HG02678 (cell line): Measurements from ENCODE around the gene ACCSL.

ENCODE experiments used
- ATAC-seq: cut with Tn5 transposase; IDR thresholded peaks from one replicate; pipeline ENCODE4 v1.9.1; 2021; ENCODE audit warnings: mild to moderate bottlenecking, moderate library complexity; ENCODE audit not compliant: unreplicated experiment

Gene ACCSL

DNA sequence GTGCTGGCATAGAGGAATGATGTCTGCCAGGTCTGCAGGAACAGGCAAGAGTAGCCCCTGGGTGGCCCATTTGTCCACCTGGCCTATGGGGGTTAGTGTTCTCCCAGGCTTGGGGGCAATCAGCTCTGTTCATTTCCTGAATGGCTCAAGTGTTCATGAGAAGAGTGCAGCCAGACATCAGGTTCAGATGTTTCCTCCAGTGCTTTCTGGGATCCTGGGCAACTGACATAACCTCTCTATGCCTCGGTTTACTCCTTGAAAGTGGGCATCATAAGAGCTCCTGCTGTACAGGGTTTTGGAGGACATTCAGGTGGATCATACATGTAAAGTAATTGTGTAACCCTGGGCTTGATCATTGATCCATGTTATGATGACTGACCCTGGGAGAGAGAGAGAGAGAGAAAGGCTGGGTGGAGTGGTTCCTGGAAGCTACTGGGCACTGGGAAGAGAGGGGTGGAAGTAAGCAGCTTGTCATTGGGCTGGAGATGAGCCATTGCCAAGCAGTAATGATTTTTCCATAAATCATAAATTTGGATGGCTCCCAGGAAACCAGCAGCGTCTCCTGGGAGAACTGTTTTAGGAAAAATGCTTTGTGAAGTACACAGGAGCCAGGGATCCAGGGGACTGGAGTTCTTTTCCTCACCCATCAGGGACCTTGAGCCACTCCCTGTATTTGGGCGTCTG, 30.2 kb upstream of the ACCSL start:
- ATAC-seq, result no peak

DNA sequence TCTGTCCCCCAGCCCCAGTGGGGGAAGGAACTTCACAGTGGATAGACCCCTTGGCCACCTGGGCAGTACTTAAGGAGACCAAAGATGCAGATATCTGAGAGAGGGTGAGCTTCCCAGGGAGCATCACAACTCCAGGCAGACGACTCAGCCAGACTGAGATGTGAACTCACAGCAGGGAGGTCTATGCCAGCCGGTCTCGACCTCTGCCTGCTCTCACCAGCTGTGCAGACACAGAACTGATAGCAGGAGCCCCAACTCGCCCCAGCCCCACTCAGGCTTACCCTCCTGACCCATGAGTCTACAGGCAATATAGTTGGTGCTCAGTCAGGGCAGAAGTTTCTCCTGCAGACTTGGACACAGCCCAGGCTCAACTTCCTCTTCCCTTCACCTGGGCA, 29.7 kb upstream of the ACCSL start:
- ATAC-seq, result no peak

- ATAC-seq, result no peak
Measured at GRCh38 chr11:44018829-44019228, 29.0 kb upstream of the ACCSL start.

GRCh38 chr11:44024977-44025376, 22.8 kb upstream of the ACCSL start:
- no peak for ATAC-seq

- no peak for ATAC-seq
Measured at GRCh38 chr11:44025727-44026126, 22.1 kb upstream of the ACCSL start.

- ATAC-seq, result no peak
Measured at GRCh38 chr11:44028401-44028800, 19.4 kb upstream of the ACCSL start.

DNA sequence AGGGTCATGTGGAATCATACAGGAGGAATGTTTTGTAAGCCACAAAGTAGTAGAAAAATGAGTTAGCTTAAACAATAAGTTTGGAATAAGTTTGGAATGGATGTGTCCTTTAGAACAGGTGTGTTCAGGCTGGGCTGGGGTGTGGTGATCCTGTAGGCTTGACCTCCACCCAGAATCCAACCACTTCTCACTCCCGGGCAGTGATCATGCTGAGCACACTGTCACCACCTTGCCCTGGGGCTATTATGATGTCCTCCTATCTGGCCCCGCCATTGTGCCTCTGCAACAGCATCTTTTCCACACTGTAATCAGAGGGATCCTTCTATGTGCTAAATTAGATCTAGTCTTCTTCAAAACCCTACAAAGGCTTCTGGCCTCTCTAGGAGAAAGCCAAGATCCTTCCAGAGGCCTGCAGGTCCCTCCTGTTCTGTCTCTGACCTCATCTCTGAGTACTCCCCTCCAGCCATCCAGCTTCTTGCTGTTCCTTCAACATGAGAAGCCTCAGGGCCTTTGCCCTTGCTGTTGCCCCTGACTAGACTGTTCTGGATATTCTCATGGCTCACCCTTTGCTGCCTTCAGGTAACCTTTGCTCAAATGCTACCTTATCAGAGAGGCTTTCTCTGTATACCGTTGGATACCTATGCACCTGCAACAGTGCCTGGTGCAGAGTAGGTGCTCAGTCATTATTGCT, 18.8 kb upstream of the ACCSL start:
- no peak for ATAC-seq

DNA sequence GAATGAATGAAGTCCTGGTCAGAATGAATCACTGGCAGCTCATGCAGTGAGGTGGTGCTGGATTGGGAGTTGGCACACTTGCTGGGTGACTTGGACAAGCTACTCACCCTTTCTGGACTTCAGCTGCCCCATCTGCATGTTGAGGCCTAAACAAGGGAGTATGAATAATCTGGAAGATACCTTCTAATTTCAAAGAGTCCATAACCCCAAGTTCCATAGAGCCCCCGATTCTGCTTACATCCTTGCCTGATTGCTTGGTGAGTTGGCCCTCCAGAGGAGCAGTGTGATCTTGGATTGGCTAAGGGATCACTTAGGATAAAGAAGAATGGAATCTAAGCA, 18.3 kb upstream of the ACCSL start:
- no peak for ATAC-seq

DNA sequence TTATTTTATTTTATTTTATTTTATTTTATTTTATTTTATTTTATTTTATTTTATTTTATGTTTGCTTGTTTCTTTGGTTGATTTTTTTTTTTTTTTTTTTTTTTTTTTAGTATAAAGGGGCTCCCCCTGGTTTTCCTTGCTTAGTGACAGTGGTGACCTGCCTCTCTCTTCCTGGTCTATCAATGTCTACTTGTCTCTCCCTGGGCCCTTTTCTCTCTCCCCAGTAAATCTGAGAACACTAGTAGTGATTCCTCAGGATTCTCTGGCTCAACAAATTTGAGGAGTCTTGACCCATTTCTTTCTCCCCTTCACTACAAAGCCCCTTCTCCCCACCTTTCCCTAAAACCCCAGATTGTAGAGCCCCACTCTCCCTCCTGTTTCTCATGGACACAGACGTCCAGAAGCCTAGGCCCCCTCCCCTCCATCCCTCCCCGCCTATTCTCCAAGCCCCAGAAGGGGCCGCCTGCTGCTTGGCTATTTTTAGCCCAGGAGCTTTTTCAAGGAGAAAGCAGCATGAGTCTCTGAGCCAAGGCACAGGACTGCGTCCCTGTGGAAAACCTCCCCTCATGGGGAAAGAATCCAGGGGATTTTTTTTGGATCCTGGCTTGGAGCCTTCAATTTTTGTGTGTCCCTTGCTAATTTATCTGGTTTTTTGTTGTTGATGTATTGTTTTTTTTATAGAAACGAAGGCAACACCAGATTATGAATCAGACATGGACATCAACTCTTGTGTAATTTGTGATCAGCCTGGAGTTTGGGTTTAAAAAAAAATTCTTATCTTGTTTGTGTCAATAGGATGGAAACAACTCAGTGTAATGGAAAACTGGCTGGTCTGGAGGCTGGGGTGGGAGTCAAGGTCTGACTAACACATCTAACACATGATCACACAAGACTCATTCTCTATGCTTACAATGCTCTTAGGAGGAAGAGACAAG, 17.5 kb upstream of the ACCSL start:
- ATAC-seq, result no peak

DNA sequence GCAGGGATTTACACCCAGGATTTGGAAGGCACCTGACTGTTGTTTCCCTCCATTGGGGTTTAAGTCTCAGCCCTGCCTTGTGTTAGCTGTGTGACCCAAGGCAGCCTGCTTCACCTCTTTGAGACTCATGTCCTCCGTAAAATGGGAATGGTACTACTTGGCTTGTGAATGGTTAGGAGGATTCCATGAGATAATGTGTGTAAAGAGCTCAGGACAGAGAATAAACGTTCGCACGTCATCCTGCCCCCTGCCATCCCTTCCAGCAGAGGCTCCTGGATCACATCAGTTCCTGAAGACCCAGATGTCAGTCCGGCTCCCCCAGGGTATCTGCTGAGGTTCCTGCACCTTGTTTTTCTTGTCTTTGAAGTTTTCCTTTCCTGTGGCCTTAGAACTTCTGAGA, 16.8 kb upstream of the ACCSL start:
- no peak for ATAC-seq

DNA sequence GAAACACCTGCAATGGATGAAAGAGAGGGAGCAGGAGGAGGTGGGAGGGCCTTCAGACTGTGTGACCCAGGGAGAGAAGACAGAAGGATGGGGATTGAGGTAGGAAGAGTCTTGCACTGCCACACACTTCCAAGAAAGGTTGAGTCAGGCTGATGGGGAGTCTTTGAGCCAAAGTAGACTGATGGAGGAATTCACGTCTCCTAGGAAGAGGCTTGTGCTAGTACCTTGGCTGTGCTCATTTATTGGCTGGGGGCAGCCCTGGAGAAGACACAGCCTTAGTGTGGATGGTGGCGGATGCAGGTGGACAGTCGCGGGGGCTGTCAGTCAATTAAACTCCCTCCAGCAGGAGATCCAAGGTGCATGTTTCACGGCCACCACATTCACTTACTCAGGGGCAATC, 16.2 kb upstream of the ACCSL start:
- ATAC-seq, result no peak

DNA sequence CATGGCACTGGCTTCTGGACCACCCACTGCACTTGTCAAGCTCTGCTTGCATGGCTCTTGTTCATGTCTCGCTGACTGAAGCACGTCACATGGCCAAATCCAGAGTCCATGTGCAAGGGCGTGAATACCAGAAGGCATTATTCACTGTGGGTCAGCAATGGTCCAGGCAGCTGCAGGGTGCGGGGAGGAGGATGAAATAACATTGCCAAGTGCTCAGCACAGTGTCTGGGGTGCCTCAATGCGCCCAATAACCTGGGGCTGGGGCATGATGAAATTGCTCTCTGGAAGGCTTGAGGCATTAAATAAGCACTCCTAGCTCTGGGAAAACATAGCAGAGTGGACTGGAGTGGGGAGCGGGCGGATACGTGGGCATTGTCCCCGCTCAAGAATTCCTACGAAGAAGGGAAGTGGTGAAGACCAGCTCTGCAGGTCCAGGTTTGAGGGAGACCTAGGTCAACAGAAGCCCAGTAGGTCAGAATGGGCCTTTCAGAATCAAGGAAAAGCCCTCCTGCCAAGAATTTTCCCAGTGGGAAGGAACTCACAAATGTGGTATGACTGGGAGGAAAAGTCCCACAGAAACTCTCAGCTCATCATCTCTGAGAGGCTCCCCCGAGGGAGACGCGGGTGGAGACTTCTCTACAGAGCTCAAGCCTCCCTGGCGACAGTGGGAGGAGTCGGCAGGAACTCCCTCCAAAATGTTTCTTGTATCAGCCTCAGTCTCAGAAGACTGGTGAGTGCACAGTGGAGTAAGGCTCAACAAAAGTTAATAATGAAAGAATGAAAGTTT, 15.3 kb upstream of the ACCSL start:
- ATAC-seq, result no peak

- no peak for ATAC-seq
Measured at GRCh38 chr11:44033411-44033850, 14.3 kb upstream of the ACCSL start.

- ATAC-seq, result no peak
Measured at GRCh38 chr11:44033856-44034255, 13.9 kb upstream of the ACCSL start.

GRCh38 chr11:44034639-44035038, 13.1 kb upstream of the ACCSL start:
- no peak for ATAC-seq

DNA sequence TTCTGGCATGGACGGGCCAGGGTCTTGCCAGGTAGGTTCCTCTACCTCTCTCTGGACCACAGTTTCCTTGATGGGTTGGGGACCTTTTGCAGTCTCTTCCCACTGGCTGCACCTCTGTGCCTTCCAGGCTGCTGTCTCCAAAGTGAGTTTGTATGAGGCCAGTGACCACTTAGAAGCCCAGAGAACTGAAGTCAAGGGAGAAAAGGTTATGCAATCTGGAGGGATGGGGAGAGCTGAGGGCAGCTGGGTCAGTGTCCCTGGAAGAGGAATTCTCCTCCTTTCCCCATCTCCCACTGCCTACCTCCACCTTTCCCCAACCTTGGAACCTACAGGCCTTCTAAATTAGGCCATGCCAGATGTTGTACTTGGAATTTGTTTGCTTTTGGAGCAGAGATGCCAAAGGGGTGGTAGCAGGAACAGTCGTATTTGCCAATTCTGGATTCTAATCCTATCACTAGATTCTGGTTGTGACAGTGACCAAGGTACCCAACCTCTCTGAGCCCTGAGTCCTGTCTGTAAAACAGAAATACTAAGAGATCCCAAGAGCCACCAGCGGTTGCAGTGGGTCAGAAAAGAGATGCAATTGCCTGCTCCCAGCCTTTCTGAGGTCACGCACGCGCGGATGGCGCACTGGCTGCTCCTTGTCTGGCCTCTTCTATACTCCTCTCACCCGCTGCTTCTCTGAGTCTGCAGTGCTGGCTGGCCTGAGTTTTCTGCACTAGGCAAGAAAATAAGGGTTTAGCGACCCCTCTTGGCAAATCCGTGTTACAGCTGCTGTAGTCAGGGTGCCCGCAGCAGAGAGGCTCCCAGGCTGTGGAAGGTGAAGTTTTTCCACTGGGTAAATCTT, 10.7 kb upstream of the ACCSL start:
- ATAC-seq, result no peak

DNA sequence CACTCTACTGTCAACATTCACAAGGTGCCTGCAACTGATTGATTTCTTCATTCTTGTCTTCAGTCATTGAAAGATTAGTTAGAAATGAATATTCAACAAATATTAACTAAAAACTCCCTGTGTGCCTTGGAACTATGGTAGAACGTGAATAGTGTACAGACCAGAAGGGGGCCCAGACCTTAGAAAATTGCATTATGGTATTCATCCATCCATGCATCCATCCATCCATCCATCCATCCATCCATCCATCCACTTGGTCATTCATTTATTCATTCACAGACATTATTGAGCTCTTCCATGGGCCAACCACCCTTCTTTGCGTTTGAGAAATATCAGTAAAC, 10.2 kb upstream of the ACCSL start:
- no peak for ATAC-seq

GRCh38 chr11:44043157-44043556, 4.6 kb upstream of the ACCSL start:
- ATAC-seq, result no peak

- ATAC-seq, result no peak
Measured at GRCh38 chr11:44046182-44046581, 1.6 kb upstream of the ACCSL start.

- no peak for ATAC-seq
Measured at GRCh38 chr11:44047298-44047697, 483 bp upstream of the ACCSL start.
